ENCODE results near the gene ST3GAL6. TPM values are rescaled to one million over a fixed set of nuclear protein-coding genes. Genes with fewer than 3 reads are reported as not detected.

Gene ST3GAL6
- total RNA-seq, 3 donors from 2014 or later, result 0.24 TPM; not detected in 2

DNA sequence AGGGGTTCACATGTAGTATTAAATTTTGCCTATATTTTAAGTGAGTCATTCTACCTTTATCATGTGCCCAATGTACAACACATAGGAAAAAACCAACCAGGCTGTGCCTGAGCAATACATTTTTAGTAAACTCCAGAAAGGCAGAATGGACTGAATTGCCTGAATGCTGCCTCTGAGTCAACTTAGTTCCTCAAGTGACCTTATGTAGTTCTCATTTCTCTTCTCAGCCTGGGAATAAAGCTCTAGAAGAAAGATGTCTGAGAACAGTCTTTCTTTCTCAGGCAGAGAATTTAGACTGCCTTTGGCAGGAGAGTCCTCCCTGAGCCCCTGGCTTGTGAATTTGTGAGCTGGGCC, 13.0 kb downstream of the ST3GAL6 start:
- no peak overlapping the region for H3K4me3 Mint-ChIP-seq
- H3K36me3 Mint-ChIP-seq (ENCODE audit: insufficient read depth), result no peaks in the 10 kb centered on the region
- no peak for DNase-seq
- no peak for ATAC-seq
- H3K4me1 Mint-ChIP-seq (ENCODE audit: low read depth), result no peaks in the 10 kb centered on the region
- no peaks in the 10 kb centered on the region for H3K9me3 Mint-ChIP-seq
- peaks cover 19% of the 10 kb centered on the region for H3K27me3 Mint-ChIP-seq (ENCODE audit: low read depth)

DNA sequence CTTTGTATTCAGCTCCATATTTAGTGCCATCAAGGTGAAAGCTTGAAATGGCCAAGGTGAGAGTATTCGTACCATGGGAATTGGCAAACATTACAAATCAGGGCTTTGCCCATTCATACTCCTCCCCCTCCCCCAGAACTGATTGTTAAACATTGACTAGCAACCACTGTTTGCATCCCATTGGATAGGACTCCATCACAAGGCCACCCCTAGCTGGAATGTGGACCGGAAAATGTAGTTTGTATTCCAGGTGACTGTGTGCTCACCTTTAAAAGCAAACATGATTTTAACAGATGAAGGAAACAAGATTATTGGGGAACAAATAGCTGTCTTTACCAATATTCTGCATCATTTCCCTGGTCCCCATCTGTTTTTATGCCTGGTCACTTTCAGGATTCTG, 14.1 kb downstream of the ST3GAL6 start:
- DNase-seq (no peak), ATAC-seq (no peak)
- no peaks in the 10 kb centered on the region for H3K4me1 Mint-ChIP-seq (ENCODE audit: low read depth)
- H3K4me3 Mint-ChIP-seq, result no peak overlapping the region
- H3K9me3 Mint-ChIP-seq, result no peaks in the 10 kb centered on the region
- no peaks in the 10 kb centered on the region for H3K36me3 Mint-ChIP-seq (ENCODE audit: insufficient read depth)
- peaks cover 17% of the 10 kb centered on the region for H3K27me3 Mint-ChIP-seq (ENCODE audit: low read depth)

DNA sequence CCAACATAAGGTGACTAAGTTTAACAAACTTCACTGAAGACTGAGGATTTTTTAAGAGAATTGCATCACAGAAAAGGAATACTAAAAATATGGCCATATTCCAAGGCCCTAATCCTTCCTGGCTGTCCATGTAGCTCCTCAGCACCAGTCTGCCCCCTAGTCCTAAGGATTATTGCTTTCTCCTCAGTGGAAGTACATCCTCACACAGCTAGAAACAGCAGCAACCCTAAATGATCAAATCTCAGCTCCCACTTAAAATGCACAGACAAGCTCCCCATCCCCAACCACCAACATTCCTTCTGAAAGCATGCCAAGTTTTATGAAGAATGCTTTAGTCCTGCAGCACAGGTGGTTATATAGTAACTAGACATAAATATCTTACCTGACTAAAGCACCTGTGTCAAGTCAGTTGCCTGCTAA, 14.7 kb downstream of the ST3GAL6 start:
- ATAC-seq (no peak), DNase-seq (no peak)
- no peaks in the 10 kb centered on the region for H3K36me3 Mint-ChIP-seq (ENCODE audit: insufficient read depth)
- no peak overlapping the region for H3K4me3 Mint-ChIP-seq
- no peaks in the 10 kb centered on the region for H3K4me1 Mint-ChIP-seq (ENCODE audit: low read depth)
- H3K9me3 Mint-ChIP-seq, result no peaks in the 10 kb centered on the region
- H3K27me3 Mint-ChIP-seq (ENCODE audit: low read depth), result peaks cover 17% of the 10 kb centered on the region

DNA sequence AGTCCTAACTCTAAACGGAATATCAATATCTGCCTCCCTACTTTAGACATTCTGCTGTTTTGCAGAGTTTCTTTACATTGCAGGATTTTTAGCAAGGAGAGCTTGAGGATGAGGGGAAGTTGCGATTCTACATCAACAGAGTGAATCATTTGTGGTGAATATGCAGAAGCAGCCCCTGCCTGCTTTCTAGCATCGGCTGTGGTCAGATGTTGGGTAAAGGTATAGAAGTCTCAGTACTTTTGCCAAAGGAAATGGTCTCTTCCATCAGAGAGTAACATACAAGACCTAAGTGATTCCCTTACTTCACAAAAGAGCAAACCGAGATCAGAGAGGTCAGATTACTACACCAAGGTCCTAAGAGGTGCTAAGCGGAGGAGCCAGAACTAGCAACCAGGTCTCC, 15.2 kb downstream of the ST3GAL6 start:
- Mint-ChIP-seq H3K36me3 (ENCODE audit: insufficient read depth) (no peaks in the 10 kb centered on the region), H3K27me3 (ENCODE audit: low read depth) (peaks cover 17% of the 10 kb centered on the region), H3K4me3 (no peak overlapping the region), H3K4me1 (ENCODE audit: low read depth) (no peaks in the 10 kb centered on the region), H3K9me3 (no peaks in the 10 kb centered on the region)
- DNase-seq (no peak), ATAC-seq (no peak)

DNA sequence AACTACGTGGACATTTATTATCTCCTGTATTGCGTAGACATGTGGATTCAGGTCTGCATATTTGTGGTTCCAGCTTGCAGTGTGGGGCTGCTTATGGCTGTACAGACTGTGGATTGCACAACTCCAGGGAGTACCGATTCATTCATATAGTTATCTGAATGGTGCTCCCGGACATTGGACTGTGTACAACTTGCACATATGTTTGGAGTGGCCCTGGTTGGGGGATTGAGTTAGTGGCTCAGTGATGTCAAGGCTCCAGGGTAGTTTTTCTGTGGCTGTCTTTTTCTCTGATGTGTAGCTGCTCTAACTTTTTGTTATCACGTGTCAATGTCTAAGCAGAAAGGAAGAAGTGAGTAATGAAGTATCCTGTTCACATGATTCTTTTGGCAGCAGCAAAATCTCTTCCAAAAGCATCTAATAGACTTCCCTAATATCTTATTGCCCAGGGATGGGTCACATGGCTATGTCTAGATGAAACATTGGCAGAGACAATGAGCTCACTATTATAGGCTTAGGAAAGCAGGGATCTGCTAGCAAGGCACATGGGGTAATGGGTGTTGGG, 15.8 kb downstream of the ST3GAL6 start:
- ATAC-seq (no peak), DNase-seq (no peak)
- Mint-ChIP-seq H3K27me3 (ENCODE audit: low read depth) (peaks cover 17% of the 10 kb centered on the region), H3K4me1 (ENCODE audit: low read depth) (no peaks in the 10 kb centered on the region), H3K36me3 (ENCODE audit: insufficient read depth) (no peaks in the 10 kb centered on the region), H3K4me3 (no peak overlapping the region), H3K9me3 (no peaks in the 10 kb centered on the region)

DNA sequence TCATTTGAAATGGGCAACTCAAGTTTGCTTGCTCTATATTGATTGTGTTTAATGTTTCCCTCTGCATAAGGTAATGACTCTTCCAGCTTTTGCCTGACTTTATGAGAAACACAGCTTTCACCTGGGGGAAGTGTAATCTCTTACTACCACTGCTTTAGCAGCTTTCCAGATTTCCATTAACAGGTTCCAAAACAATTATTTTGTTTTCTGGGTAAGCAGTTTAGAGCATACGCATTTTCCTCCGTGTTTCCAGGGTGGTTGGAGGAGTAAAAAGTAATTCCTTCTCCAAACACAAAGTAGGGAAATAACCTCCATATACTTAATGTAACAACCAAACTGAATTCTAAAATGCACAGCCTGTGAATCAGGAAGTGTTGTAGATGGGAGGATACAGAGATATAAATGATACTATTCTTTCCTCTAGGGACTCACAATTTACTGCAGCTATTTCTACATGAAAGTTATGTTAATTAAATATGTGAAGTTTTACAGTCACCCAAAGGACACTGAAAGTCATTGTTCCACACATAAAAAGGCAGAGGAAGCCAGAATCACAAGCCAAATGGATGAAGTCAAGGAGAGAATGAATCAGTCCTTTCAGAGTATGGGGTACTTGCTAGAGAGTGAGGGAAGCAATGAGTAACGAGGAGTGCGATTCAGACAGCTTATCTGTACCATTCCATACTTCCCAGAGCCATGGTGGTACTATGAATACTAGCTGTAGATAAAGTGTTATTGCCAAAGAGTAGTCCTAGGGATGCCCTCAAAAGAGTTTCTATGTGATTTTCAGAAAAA, 16.6 kb downstream of the ST3GAL6 start:
- Mint-ChIP-seq H3K4me1 (ENCODE audit: low read depth) (no peaks in the 10 kb centered on the region), H3K9me3 (no peaks in the 10 kb centered on the region), H3K27me3 (ENCODE audit: low read depth) (peaks cover 12% of the 10 kb centered on the region), H3K4me3 (no peak overlapping the region), H3K36me3 (ENCODE audit: insufficient read depth) (no peaks in the 10 kb centered on the region)
- no peak for ATAC-seq
- DNase-seq, result no peak

DNA sequence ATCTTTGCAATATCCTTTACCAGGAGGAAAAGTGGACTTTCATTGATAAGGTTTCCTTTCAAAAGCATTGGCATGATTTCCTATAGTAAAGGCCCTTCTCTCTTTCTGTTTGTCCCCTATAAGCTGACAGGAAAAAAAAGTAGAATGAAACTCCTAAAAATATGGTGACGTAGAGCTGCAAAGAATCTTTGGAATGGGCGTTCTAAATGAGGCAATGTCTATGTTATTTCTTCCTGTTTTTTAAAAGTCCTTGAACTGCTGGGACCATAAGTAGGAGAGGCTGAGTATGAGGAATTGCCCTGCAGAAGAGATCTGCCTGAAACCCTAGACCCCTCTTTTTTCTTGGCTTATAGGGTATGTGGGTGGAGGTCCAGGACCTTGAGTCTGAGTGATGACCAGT, 17.2 kb downstream of the ST3GAL6 start:
- H3K36me3 Mint-ChIP-seq (ENCODE audit: insufficient read depth), result no peaks in the 10 kb centered on the region
- H3K27me3 Mint-ChIP-seq (ENCODE audit: low read depth), result peaks cover 9% of the 10 kb centered on the region
- no peak overlapping the region for H3K4me3 Mint-ChIP-seq
- DNase-seq (no peak), ATAC-seq (no peak)
- no peaks in the 10 kb centered on the region for H3K9me3 Mint-ChIP-seq
- no peaks in the 10 kb centered on the region for H3K4me1 Mint-ChIP-seq (ENCODE audit: low read depth)

DNA sequence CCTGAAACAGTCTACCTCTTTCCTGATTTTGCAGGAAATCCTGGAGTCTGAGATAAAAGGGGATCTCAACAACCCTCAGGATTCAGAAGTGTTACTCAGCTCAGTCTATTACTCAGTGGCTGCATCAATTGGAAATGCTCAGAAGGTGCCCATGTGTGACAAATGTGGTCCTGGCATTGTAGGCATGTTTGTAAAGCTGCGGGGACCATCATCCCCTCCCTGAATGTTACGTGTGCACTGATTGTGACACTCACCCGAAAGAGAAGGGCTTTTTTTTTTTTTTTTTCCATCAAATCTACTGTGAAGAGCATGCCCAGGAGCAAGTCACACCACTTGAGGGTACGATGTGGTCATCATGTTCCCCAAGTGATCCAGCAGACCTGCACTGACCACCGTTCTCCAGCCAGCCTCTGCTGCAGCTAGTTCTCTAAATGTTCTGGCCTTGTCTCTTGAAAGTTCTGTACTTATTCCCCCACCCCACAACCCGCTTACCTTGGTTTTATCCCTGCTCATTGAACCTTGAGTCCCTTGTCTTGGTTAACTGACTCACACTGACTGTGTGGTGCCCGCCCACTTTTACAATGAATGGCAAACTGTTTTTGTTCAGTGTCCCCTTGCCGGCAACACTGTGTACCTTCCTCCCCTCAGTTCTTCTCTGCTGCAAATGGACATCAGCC, 19.8 kb downstream of the ST3GAL6 start:
- no peaks in the 10 kb centered on the region for H3K36me3 Mint-ChIP-seq (ENCODE audit: insufficient read depth)
- peaks cover 9% of the 10 kb centered on the region for H3K27me3 Mint-ChIP-seq (ENCODE audit: low read depth)
- no peaks in the 10 kb centered on the region for H3K4me1 Mint-ChIP-seq (ENCODE audit: low read depth)
- ATAC-seq, result no peak
- no peaks in the 10 kb centered on the region for H3K9me3 Mint-ChIP-seq
- DNase-seq, result no peak
- no peak overlapping the region for H3K4me3 Mint-ChIP-seq

DNA sequence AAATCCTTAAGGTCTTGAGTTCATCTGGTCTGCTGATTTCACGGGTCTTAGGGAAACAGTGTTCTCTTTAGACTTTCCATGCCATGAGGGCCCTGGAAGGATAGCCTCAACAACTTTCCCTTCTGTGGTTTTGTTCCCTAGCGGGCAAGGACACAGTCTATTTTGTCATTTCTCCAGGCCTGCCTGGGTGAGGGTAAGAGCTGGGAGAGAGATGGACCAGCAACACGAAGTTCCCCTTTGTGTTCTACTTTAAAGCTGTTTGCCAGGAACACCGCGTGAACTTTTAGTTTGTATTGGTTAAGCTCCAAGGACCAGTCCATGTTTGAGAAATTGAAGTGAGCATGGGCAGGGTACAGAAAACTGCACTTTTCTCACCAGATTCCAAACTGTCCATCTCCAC, 20.9 kb downstream of the ST3GAL6 start:
- DNase-seq, result no peak
- no peak overlapping the region for H3K4me3 Mint-ChIP-seq
- no peak for ATAC-seq
- H3K9me3 Mint-ChIP-seq, result no peaks in the 10 kb centered on the region
- H3K36me3 Mint-ChIP-seq (ENCODE audit: insufficient read depth), result no peaks in the 10 kb centered on the region
- H3K4me1 Mint-ChIP-seq (ENCODE audit: low read depth), result no peaks in the 10 kb centered on the region
- H3K27me3 Mint-ChIP-seq (ENCODE audit: low read depth), result peaks cover 12% of the 10 kb centered on the region

DNA sequence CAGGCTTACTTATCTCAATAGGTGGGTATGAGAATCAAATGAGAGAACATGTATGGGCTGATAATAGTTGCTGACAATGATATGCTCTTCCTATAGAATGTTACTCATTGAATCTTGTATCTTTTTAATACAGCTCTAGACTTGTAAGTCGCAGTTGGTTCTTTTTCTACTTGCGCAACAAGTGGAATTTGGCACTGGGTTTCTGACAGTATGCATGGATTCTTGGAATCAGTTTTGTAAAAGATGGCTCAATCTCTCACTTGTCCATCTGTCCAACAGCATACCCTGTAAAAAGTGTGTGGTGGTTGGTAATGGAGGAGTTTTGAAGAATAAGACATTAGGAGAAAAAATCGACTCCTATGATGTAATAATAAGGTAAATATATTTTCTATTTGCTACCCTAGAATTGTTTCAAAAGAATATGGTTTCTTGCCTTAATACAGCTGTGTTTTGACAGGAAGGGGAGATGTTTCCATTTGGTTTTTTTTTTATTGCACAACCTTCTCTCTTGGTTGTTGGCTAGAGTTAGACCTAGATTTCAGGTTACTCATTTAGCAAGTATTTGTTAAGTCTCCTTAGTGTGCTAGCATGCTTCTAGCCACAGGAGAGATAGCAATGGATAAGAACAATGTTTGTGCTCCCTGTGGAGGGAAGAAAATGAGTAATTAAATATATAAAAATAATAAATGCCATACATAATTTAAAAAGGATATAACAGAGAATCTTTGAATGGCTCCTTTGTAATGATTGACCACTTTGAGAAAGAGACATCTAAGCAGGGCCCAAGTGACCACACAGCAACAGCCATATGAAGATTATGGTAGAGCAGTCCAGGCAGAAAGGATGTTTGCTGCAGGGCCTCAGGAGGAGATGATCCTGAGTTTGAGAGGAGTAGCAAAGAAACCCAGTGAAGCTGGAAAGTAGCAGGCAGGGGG, 21.8 kb downstream of the ST3GAL6 start:
- H3K4me1 Mint-ChIP-seq (ENCODE audit: low read depth), result no peaks in the 10 kb centered on the region
- no peak overlapping the region for H3K4me3 Mint-ChIP-seq
- no peaks in the 10 kb centered on the region for H3K9me3 Mint-ChIP-seq
- peaks cover 12% of the 10 kb centered on the region for H3K27me3 Mint-ChIP-seq (ENCODE audit: low read depth)
- ATAC-seq (no peak), DNase-seq (no peak)
- H3K36me3 Mint-ChIP-seq (ENCODE audit: insufficient read depth), result no peaks in the 10 kb centered on the region

DNA sequence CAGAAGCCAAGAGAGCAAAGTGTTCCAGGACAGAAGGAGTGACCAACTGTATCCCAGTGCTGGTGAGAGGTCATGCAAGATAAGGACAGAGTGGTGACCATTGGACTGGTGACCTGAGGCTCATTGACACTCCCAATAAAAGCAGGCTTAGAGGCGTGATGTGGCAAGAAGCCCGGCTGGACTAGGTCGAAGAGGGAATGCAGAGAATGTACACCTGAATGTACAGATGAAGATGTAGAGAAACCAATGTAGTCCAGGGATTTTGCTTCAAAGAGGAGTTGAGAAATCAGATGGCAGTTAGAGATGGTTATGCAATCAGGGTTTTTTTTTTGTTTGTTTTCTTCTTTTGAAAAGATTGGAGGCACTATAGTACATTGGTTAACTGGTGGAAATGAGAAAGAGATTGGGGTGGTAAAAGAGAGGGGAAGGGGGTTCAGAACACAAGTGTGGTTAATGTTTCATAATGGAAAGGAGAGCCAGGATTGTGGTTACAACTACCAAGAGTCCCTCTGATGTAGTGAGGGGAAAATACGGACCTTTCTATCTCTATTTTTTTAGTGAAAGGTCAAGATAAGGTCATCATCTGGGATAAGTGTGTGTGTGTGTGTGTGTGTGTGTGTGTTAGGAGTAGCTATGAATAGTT, 23.3 kb downstream of the ST3GAL6 start:
- ATAC-seq, result no peak
- Mint-ChIP-seq H3K4me3 (no peak overlapping the region), H3K9me3 (no peaks in the 10 kb centered on the region), H3K36me3 (ENCODE audit: insufficient read depth) (no peaks in the 10 kb centered on the region), H3K27me3 (ENCODE audit: low read depth) (peaks cover 8% of the 10 kb centered on the region), H3K4me1 (ENCODE audit: low read depth) (no peaks in the 10 kb centered on the region)
- no peak for DNase-seq

DNA sequence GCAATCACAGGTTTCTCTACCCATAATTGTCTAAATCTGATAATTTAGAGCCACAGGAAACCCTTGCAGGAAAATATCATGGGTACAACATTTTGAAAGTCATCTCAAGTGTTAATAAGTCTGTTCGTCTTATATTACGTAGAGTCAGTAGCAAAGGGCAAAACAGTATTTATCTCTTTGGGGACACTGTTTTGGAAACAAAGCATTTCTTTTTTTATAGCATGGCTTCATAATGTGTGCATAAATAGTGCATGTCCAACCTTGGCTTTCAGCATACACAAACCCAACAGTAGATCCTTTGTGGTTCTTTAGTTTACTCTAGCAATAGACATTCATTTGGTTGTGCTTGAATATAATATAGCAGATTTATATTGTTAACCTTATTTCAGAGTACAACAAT, 24.0 kb downstream of the ST3GAL6 start:
- Mint-ChIP-seq H3K4me3 (no peak overlapping the region), H3K4me1 (ENCODE audit: low read depth) (no peaks in the 10 kb centered on the region), H3K36me3 (ENCODE audit: insufficient read depth) (no peaks in the 10 kb centered on the region), H3K27me3 (ENCODE audit: low read depth) (peaks cover 8% of the 10 kb centered on the region), H3K9me3 (no peaks in the 10 kb centered on the region)
- ATAC-seq (no peak), DNase-seq (no peak)

DNA sequence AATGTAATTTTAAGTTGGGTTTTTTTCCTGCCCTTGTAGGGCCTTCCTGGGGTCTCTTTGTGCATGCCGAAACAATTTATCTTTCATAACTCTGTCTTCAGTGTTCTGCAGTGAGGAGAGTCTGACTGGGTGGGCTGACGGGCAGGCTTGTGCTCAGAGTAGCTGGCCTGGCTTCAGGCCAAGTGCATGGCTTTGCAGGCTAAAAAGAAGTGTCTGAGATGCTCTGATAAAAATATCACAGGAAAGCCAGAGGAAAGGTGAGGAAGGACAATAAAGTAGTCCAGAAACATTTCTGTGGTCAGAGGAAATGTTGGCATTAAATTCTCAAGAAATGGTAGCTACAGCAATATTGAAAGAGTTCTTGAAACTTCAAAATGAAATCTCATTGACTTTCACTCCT, 25.5 kb downstream of the ST3GAL6 start:
- Mint-ChIP-seq H3K36me3 (ENCODE audit: insufficient read depth) (no peaks in the 10 kb centered on the region), H3K4me1 (ENCODE audit: low read depth) (no peaks in the 10 kb centered on the region), H3K9me3 (no peaks in the 10 kb centered on the region), H3K27me3 (ENCODE audit: low read depth) (peaks cover 11% of the 10 kb centered on the region), H3K4me3 (no peak overlapping the region)
- ATAC-seq, result no peak
- no peak for DNase-seq

Measured in activated T-cell treated with anti-CD3 and anti-CD28 coated beads, Interleukin-2, amount 50 U/mL, for 4 hours (primary cell).